ENCODE measurements around the gene HGS. TPM values are rescaled to one million over a fixed set of nuclear protein-coding genes. Genes with fewer than 3 reads are reported as not detected.

The HGS gene
- total and polyA plus RNA-seq, 2 of the 8 experiments (the other 6 are each of a cell fraction or from before 2014, with no cell fraction given) = 80.8 to 99.7 TPM

DNA sequence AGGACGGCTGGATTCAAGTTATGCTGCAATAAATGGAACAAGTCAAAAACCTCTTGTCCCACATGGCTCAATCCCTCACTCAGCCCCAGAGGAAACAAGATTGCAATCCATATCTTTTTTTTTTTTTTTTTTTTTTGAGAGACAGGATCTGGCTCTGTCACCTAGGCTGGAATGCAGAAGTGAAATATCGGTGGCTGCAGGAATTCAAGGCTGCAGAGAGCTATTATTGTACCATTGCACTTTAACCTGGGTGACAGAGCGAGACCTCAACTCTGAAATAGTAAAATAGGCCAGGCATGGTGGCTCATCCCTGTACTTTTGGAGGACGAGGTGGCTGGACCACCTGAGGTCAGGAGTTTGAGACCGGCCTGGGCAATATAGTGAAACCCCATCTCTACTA, 24.8 kb upstream of the HGS start:
- ChIA-PET POLR2A (ENCODE audit: partially characterized antibody) (interaction anchor here (0.9 to 2.1 kb wide), 2 partner anchors 11 to 15 kb away, joined by 3 to 8 read pairs; no protein-coding TSS in a partner anchor), CTCF (ENCODE audit: partially characterized antibody) (interaction anchor here (1.6 kb wide), 1 partner anchor 12 kb away, joined by 4 read pairs; no protein-coding TSS in a partner anchor)
- H3K79me2 ChIP-seq (ENCODE audit: control insufficient read depth in 1 of 2, insufficient read depth in 2 of 2, low read length in 2 of 2) = no peaks in the 10 kb centered on the region
- H4K8ac ChIP-seq (ENCODE audit: extremely low read depth, insufficient read depth, low read length) = no peak overlapping the region
- H4K5ac ChIP-seq (ENCODE audit: insufficient read length, low read depth, low read length) = no peak overlapping the region
- no peaks in the 10 kb centered on the region for H3K36me3 ChIP-seq (ENCODE audit: control insufficient read depth in 2 of 4, insufficient read depth in 4 of 4, low read length in 3 of 4)
- H3K4me2 ChIP-seq (ENCODE audit: insufficient read depth in 1 of 2, low read depth in 2 of 2, low read length in 2 of 2) = no peak overlapping the region
- H4K91ac ChIP-seq (replicated peaks; ENCODE audit: insufficient read length, low read length) = no peak overlapping the region
- H3K4me1 ChIP-seq (replicated peaks in 1 of 4; ENCODE audit: control insufficient read depth in 3 of 4, insufficient read depth in 4 of 4, low read length in 3 of 4) = no peaks in the 10 kb centered on the region; a peak in 1 of 7 replicates
- H3K27me3 ChIP-seq (replicated peaks in 1 of 4; ENCODE audit: control insufficient read depth in 3 of 4, extremely low read depth in 1 of 4, insufficient read depth in 3 of 4, low read length in 3 of 4) = no peaks in the 10 kb centered on the region
- H2BK15ac ChIP-seq (ENCODE audit: low read length) = no peak overlapping the region
- no peak overlapping the region for H2BK12ac ChIP-seq (ENCODE audit: low read depth, low read length)
- no peak overlapping the region for H3K56ac ChIP-seq (replicated peaks; ENCODE audit: insufficient read length, low read depth, low read length)
- H3K18ac ChIP-seq (ENCODE audit: extremely low read depth, low read length) = no peak overlapping the region
- H3K23me2 ChIP-seq (ENCODE audit: low read depth, low read length) = no peaks in the 10 kb centered on the region
- H2AK5ac ChIP-seq (ENCODE audit: low read depth, low read length) = no peak overlapping the region
- no peak overlapping the region for H3K14ac ChIP-seq (ENCODE audit: insufficient read length)
- no peak overlapping the region for H2BK120ac ChIP-seq (replicated peaks; ENCODE audit: low read depth, low read length)
- TF ChIP-seq BCL11A (IDR thresholded peaks at IDR 0.05; ENCODE audit: low read depth in 2 of 2, low read length in 2 of 2) = no peak
- no peak for TF ChIP-seq TAF7 (optimal IDR thresholded peaks at IDR 0.05; ENCODE audit: borderline replicate concordance, low read depth, low read length)
- TF ChIP-seq SAP30 (IDR thresholded peaks at IDR 0.05; ENCODE audit: insufficient read depth, insufficient replicate concordance, low read length) = no peak
- TF ChIP-seq FOSL1 (IDR thresholded peaks at IDR 0.05; ENCODE audit: insufficient read depth, low read depth, low read length) = no peak
- TF ChIP-seq RBBP5 (IDR thresholded peaks at IDR 0.05; ENCODE audit: borderline replicate concordance, low read depth, low read length) = no peak
- no peak for DNase-seq (ENCODE audit: low read depth in 1 of 2, low spot score in 2 of 2)
- no peak overlapping the region for H3K4me3 ChIP-seq (ENCODE audit: extremely low read depth in 1 of 4, insufficient read depth in 2 of 4, low read depth in 3 of 4, low read length in 4 of 4)
- no peaks in the 10 kb centered on the region for H3K9me3 ChIP-seq (ENCODE audit: insufficient read depth in 2 of 2, low read depth in 1 of 2, low read length in 1 of 2)
- H3K23ac ChIP-seq (ENCODE audit: insufficient read length) = no peak overlapping the region
- no peak overlapping the region for H2BK20ac ChIP-seq (ENCODE audit: low read length)
- H2AFZ ChIP-seq (ENCODE audit: low read length) = no peak overlapping the region
- no peak overlapping the region for H3K27ac ChIP-seq (ENCODE audit: low read depth, low read length)
- H2BK5ac ChIP-seq (ENCODE audit: low read depth, low read length) = no peak overlapping the region
- WGBS, 2 experiments (ENCODE audit: extremely low coverage in 1 of 2, insufficient coverage in 1 of 2, insufficient read length in 1 of 2, insufficient replicate concordance in 2 of 2, low coverage in 1 of 2, low lambda C conversion rate in 2 of 2, missing lambda C conversion rate in 1 of 2) = 81% methylated on average over 5 of the region's 5 CpGs; no CpG with 5 or more reads in 1 of the 2 experiments
- H3K4ac ChIP-seq (replicated peaks; ENCODE audit: insufficient read length, low read depth, low read length) = no peak overlapping the region
- no peaks in the 10 kb centered on the region for H3K79me1 ChIP-seq (ENCODE audit: low read depth, low read length)
- FAIRE-seq = no peak
- H4K20me1 ChIP-seq (replicated peaks in 1 of 2; ENCODE audit: control insufficient read depth in 1 of 2, insufficient read depth in 2 of 2, low read length in 2 of 2) = no peaks in the 10 kb centered on the region
- no peak overlapping the region for H3K9ac ChIP-seq (replicated peaks in 1 of 4; ENCODE audit: extremely low read depth in 1 of 4, low read depth in 3 of 4, low read length in 3 of 4)

Data from H1 (cell line).